MCF 10A (cell line): Measurements from ENCODE around the gene IGF1R. TPM values are rescaled to one million over a fixed set of nuclear protein-coding genes. Genes with fewer than 3 reads are reported as not detected.

ENCODE experiments used
- BruUV-seq: library from RNA; stranded (reverse); fragments of 400-500 nt; replicated peaks from 2 replicates; lab custom pipeline; 2021; lab: Mats Ljungman, UMichigan
- CTCF ChIA-PET: fragments of 300-600 bp; sonication (Branson Sonifier 250); formaldehyde crosslinking; extraction: SDS; loops from one replicate; lab custom pipeline; 2021; ENCODE audit warnings: antibody characterized with exemption, inconsistent platforms; lab: Yijun Ruan, JAX
- POLR2A ChIA-PET: fragments of 300-600, 350-650 bp; sonication (Branson Sonifier 250); formaldehyde crosslinking; extraction: SDS; loops from one replicate; lab custom pipeline; 2020; ENCODE audit warnings: antibody characterized with exemption, inconsistent platforms; lab: Yijun Ruan, JAX
- DNase-seq: peaks from one replicate; pipeline ENCODE4 v3.0.0-alpha.2; 2018; ENCODE audit not compliant: unreplicated experiment
- H3K27ac Mint-ChIP-seq: one replicate; pipeline ENCODE4 v1.8.0; 2022; ENCODE audit warnings: mild to moderate bottlenecking, low read depth, mixed read lengths; ENCODE audit not compliant: unreplicated experiment
- H3K27me3 Mint-ChIP-seq: one replicate; pipeline ENCODE4 v1.8.0; 2022; ENCODE audit warnings: mixed read lengths; ENCODE audit not compliant: insufficient read depth, unreplicated experiment
- H3K36me3 Mint-ChIP-seq: one replicate; pipeline ENCODE4 v1.8.0; 2022; ENCODE audit warnings: mild to moderate bottlenecking, moderate library complexity, mixed read lengths; ENCODE audit not compliant: insufficient read depth, unreplicated experiment
- H3K4me1 Mint-ChIP-seq: one replicate; pipeline ENCODE4 v1.8.0; 2022; ENCODE audit warnings: mixed read lengths; ENCODE audit not compliant: insufficient read depth, unreplicated experiment
- H3K4me3 Mint-ChIP-seq: one replicate; pipeline ENCODE4 v1.8.0; 2022; ENCODE audit warnings: mild to moderate bottlenecking, moderate library complexity, mixed read lengths; ENCODE audit not compliant: unreplicated experiment
- H3K9me3 Mint-ChIP-seq: one replicate; pipeline ENCODE4 v1.8.0; 2022; ENCODE audit warnings: mixed read lengths; ENCODE audit not compliant: unreplicated experiment
- intact Hi-C: fragments of 100-400 bp; cut with micrococcal nuclease; formaldehyde crosslinking; loops from 2 replicates; pipeline ENCODE4 v1.14.1; 2022
- total RNA-seq: library from RNA; stranded (reverse); gene quantifications from 2 replicates; pipeline ENCODE4 v1.2.3, GENCODE V29; 2022
- TF ChIP-seq, protein P1 (sequence below): fragments of 200-600 bp; IDR thresholded peaks from one replicate; pipeline ENCODE4 v1.8.0; 2022; ENCODE audit warnings: antibody characterized with exemption, mild to moderate bottlenecking; ENCODE audit not compliant: unreplicated experiment

Gene IGF1R
- total RNA-seq, 1 experiment from 2014 or later: 53.3 TPM

DNA sequence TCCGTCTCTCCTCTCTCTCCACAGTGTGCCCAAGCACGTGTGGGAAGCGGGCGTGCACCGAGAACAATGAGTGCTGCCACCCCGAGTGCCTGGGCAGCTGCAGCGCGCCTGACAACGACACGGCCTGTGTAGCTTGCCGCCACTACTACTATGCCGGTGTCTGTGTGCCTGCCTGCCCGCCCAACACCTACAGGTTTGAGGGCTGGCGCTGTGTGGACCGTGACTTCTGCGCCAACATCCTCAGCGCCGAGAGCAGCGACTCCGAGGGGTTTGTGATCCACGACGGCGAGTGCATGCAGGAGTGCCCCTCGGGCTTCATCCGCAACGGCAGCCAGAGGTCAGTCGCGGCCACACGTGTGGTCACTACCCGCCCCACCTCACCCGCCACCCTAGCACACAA, 243.0 kb downstream of the IGF1R start:
- ChIA-PET POLR2A (interaction anchor here (4.1 kb wide), 1 partner anchor 17 kb away, joined by 26 read pairs; no protein-coding TSS in a partner anchor), CTCF (interaction anchor here (1.0 to 3.3 kb wide), 2 partner anchors 14 to 243 kb away, joined by 3 to 18 read pairs; partner anchors contain the start of gene IGF1R)
- intact Hi-C loops: no loop called here
- Mint-ChIP-seq H3K27me3 (no peaks in the 10 kb centered on the region), H3K4me1 (peaks cover 45% of the 10 kb centered on the region), H3K27ac (peak overlapping the region; percentile 89), H3K4me3 (no peak overlapping the region), H3K36me3 (peaks cover 17% of the 10 kb centered on the region), H3K9me3 (no peaks in the 10 kb centered on the region)
- DNase-seq: no peak
- TF ChIP-seq, protein P1, sequence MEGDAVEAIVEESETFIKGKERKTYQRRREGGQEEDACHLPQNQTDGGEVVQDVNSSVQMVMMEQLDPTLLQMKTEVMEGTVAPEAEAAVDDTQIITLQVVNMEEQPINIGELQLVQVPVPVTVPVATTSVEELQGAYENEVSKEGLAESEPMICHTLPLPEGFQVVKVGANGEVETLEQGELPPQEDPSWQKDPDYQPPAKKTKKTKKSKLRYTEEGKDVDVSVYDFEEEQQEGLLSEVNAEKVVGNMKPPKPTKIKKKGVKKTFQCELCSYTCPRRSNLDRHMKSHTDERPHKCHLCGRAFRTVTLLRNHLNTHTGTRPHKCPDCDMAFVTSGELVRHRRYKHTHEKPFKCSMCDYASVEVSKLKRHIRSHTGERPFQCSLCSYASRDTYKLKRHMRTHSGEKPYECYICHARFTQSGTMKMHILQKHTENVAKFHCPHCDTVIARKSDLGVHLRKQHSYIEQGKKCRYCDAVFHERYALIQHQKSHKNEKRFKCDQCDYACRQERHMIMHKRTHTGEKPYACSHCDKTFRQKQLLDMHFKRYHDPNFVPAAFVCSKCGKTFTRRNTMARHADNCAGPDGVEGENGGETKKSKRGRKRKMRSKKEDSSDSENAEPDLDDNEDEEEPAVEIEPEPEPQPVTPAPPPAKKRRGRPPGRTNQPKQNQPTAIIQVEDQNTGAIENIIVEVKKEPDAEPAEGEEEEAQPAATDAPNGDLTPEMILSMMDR: no peak
- BruUV-seq: no TSS peak

GRCh38 chr15:98893401-98893800, 245.1 kb downstream of the IGF1R start:
- intact Hi-C loops: no loop called here
- BruUV-seq: no TSS peak
- Mint-ChIP-seq H3K36me3 (peaks cover 23% of the 10 kb centered on the region), H3K27ac (peak overlapping the region; percentile 95), H3K4me1 (peaks cover 63% of the 10 kb centered on the region), H3K27me3 (no peaks in the 10 kb centered on the region), H3K9me3 (no peaks in the 10 kb centered on the region), H3K4me3 (no peak overlapping the region)
- no peak for DNase-seq
- ChIA-PET POLR2A (interaction anchor here (0.7 to 7.6 kb wide), 7 partner anchors 10 to 242 kb away, joined by 3 to 102 read pairs (median 5); no protein-coding TSS in a partner anchor), CTCF (interaction anchor here (0.6 to 2.3 kb wide), 8 partner anchors 10 to 370 kb away, joined by 3 to 10 read pairs (median 4); no protein-coding TSS in a partner anchor)
- TF ChIP-seq, protein P1: no peak

DNA sequence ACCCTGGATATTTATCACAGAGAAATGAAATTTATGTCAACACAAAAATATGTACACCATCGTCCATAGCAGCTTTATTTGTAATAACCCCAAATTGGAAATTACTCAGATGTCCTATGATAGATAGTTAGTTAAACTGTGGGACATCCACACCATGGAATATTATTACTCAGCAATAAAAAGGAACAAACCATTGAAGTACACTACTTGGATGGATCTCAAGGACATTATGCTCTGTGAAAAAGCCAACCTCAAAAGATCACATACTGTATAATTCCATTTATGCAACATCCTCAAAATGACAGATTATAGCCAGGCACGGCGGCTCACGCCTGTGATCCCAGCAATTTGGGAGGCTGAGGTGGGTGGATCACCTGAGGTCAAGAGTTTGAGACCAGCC, 246.0 kb downstream of the IGF1R start:
- H3K36me3 Mint-ChIP-seq: peaks cover 23% of the 10 kb centered on the region
- H3K27me3 Mint-ChIP-seq: no peaks in the 10 kb centered on the region
- no peak for DNase-seq
- ChIA-PET POLR2A (interaction anchor here (0.7 to 7.6 kb wide), 5 partner anchors 9 to 243 kb away, joined by 3 to 102 read pairs (median 5); no protein-coding TSS in a partner anchor), CTCF (interaction anchor here (0.6 to 2.3 kb wide), 8 partner anchors 9 to 246 kb away, joined by 3 to 16 read pairs (median 4); no protein-coding TSS in a partner anchor)
- TF ChIP-seq, protein P1: no peak
- no peak overlapping the region for H3K4me3 Mint-ChIP-seq
- H3K9me3 Mint-ChIP-seq: no peaks in the 10 kb centered on the region
- H3K27ac Mint-ChIP-seq: peak overlapping the region; percentile 95
- peaks cover 54% of the 10 kb centered on the region for H3K4me1 Mint-ChIP-seq
- intact Hi-C loops: no loop called here
- BruUV-seq: no TSS peak

DNA sequence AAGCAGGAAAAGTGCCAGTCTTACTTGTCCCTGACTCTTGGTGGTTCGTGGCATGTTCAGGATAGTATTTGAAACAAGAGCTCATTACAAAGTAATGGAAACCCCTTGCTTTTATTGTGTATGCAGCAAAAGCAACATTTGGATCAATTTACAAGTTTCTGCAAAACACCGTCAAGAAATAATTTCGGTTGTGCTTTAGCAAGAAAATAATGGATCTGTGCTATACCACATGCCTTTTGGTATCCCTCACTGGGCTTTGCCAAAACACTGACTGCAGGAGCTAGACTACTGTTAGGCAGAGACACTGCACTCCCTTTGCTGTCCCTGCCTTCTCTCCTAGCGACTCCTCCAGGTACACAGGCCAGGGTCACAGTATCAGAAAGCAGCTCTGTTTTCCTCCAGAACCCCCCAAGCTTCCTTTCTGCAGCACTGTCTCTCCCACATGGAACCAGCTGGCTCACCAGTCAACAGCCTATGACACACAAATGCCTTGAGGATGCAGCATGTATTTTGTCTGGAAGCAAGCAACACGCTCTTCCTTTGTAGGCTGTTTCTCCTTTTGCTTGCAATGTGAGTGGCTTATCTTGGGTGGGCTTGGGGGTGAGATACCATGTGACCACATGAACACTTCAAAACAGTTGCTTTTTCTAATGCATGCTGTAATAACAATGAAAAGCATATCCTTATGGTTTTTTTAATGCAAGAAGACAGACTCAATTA, 247.8 kb downstream of the IGF1R start:
- intact Hi-C loops: no loop called here
- BruUV-seq: TSS peak; percentile 17
- H3K4me3 Mint-ChIP-seq: peak overlapping the region; percentile 62
- H3K9me3 Mint-ChIP-seq: no peaks in the 10 kb centered on the region
- peaks cover 36% of the 10 kb centered on the region for H3K36me3 Mint-ChIP-seq
- H3K27ac Mint-ChIP-seq: peak overlapping the region; percentile 95
- ChIA-PET POLR2A (interaction anchor here (0.7 to 7.6 kb wide), 20 partner anchors 8 to 382 kb away, joined by 3 to 102 read pairs (median 4); no protein-coding TSS in a partner anchor), CTCF (interaction anchor here (0.5 to 2.3 kb wide), 12 partner anchors 9 to 1450 kb away, joined by 3 to 16 read pairs (median 4); no protein-coding TSS in a partner anchor)
- H3K27me3 Mint-ChIP-seq: no peaks in the 10 kb centered on the region
- no peak for DNase-seq
- TF ChIP-seq, protein P1: no peak
- peaks cover 39% of the 10 kb centered on the region for H3K4me1 Mint-ChIP-seq
